ENCODE results near the gene PSG2. TPM values are rescaled to one million over a fixed set of nuclear protein-coding genes. Genes with fewer than 3 reads are reported as not detected.
"Not testable (repeated sequence)": the region's sequence is repeated elsewhere in the genome, so short reads cannot be mapped to it uniquely, and the experiment has no call there.

The PSG2 gene
- polyA plus RNA-seq, 1 experiment = 1.0 TPM

DNA sequence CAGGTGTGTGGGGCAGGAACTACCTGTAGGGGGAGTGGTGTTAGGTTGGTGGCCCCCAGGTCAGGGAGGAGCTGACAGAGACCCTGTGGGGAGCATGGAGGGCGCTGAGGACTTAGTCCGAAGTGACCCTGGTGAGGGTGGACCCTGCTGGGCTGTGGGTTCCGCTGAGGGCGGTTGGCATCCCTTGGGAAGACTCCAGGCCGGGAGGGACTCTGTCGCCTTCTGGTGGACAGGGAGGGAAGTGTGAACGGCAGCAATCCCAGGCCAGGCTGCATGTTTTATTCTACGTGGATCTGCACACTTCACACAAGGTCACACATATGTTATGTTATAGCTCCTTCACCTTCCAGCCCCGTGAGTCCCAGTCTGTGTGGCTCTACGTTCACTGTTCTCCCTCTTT lies 54.5 kb downstream of the PSG2 start:
- TF ChIP-seq, protein P1, sequence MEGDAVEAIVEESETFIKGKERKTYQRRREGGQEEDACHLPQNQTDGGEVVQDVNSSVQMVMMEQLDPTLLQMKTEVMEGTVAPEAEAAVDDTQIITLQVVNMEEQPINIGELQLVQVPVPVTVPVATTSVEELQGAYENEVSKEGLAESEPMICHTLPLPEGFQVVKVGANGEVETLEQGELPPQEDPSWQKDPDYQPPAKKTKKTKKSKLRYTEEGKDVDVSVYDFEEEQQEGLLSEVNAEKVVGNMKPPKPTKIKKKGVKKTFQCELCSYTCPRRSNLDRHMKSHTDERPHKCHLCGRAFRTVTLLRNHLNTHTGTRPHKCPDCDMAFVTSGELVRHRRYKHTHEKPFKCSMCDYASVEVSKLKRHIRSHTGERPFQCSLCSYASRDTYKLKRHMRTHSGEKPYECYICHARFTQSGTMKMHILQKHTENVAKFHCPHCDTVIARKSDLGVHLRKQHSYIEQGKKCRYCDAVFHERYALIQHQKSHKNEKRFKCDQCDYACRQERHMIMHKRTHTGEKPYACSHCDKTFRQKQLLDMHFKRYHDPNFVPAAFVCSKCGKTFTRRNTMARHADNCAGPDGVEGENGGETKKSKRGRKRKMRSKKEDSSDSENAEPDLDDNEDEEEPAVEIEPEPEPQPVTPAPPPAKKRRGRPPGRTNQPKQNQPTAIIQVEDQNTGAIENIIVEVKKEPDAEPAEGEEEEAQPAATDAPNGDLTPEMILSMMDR (IDR thresholded peaks at IDR 0.05; ENCODE audit: low read depth, low read length) = peak; percentile 36

DNA sequence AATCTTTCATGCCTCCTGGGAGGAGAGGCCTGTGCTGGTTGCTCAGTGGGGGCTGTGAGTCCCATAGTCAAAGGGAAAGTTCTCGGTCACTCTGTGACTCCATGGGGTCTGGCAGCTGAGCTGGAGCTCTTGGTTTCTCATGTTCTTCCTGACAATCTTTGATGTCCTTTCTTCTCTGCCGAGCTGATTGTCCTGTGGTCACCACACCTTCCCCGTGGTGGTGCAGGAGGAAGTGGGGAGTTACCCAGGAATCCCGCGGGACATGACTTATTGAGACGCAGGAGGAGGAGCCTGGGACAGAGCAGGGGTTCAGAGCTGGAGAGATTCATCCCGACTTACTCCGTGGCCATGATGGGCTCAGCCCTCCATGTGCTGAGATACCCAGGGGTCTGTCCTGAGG lies 55.4 kb downstream of the PSG2 start:
- H3K9me3 ChIP-seq (ENCODE audit: control insufficient read depth, insufficient read depth, low read length); H3K4me3 ChIP-seq (ENCODE audit: low read depth, low read length); DNase-seq (ENCODE audit: low read depth, low spot score); POLR2A ChIA-PET; H3K27ac ChIP-seq (ENCODE audit: low read depth, low read length); H3K27me3 ChIP-seq (ENCODE audit: control insufficient read depth, insufficient read depth, low read length); CTCF ChIA-PET: not testable (repeated sequence)

More for the DNA sequence above, 54.5 kb downstream of the PSG2 start:
- DNase-seq (ENCODE audit: low read depth, low spot score); H3K27ac ChIP-seq (ENCODE audit: low read depth, low read length); H3K9me3 ChIP-seq (ENCODE audit: control insufficient read depth, insufficient read depth, low read length); H3K27me3 ChIP-seq (ENCODE audit: control insufficient read depth, insufficient read depth, low read length); CTCF ChIA-PET; H3K4me3 ChIP-seq (ENCODE audit: low read depth, low read length); POLR2A ChIA-PET: not testable (repeated sequence)

DNA sequence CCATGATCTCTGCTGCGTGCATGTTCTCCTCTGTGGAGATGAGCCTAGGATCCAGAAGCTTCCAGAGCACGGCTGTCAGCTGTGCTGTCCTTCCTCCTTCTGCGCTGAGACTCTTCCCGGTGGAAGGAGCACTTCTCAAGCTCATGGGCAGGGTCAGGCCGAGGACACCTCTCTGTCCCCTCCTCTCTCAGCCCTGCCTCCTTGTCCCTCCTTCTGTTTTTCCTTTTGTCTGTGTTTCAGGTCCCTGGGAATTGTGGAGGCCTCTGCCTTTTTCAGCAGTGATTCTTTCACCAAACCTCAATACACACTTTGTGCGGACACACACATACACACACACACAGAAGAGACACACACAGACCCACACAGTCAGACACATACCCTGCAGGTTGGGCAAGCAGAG lies 56.1 kb downstream of the PSG2 start, which contains the start of gene PSG11:
Gene PSG11, minus strand, starts transcription at position 101 of the 400 bp plus-strand sequence. Its CDS starts 97 bp downstream, at position 4.
- CTCF ChIA-PET; H3K9me3 ChIP-seq (ENCODE audit: control insufficient read depth, insufficient read depth, low read length); DNase-seq (ENCODE audit: low read depth, low spot score); POLR2A ChIA-PET; H3K4me3 ChIP-seq (ENCODE audit: low read depth, low read length); H3K27me3 ChIP-seq (ENCODE audit: control insufficient read depth, insufficient read depth, low read length); H3K27ac ChIP-seq (ENCODE audit: low read depth, low read length): not testable (repeated sequence)

DNA sequence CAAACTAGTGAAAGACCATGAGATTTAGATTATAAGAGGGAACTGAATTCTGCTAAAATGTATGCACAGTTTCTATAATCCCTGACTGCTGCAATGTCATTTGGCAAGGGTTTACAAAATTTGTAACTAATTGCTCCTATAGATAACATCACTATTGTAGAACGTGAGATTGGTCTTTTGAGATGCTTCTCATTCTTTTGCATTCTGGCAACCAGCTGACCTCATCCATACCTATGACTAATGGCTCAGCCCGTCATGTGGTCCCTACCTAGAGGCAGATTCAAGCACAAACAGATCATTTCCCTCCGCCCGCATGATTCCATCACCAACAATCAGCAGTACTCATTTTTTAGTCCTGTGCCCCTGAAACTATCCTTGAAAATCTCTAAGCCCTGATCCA lies 60.4 kb downstream of the PSG2 start:
- CTCF ChIA-PET; H3K9me3 ChIP-seq (ENCODE audit: control insufficient read depth, insufficient read depth, low read length); H3K4me3 ChIP-seq (ENCODE audit: low read depth, low read length); POLR2A ChIA-PET; H3K27me3 ChIP-seq (ENCODE audit: control insufficient read depth, insufficient read depth, low read length): not testable (repeated sequence)
- DNase-seq (ENCODE audit: low read depth, low spot score) = peak; percentile 77
- peak overlapping the region; percentile 97 for H3K27ac ChIP-seq (ENCODE audit: low read depth, low read length)

DNA sequence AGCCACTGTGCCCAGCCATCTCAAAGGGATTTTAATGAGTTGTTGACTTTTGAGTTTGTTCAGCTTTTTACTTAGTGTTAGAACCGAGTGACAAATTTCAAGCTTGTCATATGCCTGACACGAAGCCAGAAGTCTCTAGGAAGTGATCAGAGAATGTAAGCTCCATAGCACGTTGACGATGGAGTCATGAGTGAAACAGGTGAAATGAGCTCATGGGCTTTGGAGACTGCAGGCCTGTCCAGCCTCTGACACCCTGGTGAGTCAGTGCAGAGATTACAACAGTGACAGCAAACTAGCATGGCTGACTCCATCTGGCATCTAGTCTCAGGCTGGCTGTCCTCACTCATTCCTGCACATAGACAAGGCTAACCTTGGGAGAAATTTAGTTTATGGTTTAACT lies 60.9 kb downstream of the PSG2 start:
- DNase-seq (ENCODE audit: low read depth, low spot score) = peak; percentile 76
- H3K27me3 ChIP-seq (ENCODE audit: control insufficient read depth, insufficient read depth, low read length); CTCF ChIA-PET; H3K4me3 ChIP-seq (ENCODE audit: low read depth, low read length); H3K9me3 ChIP-seq (ENCODE audit: control insufficient read depth, insufficient read depth, low read length): not testable (repeated sequence)
- POLR2A ChIA-PET = interaction anchor here (0.5 kb wide), 1 partner anchor 406 kb away, joined by 5 read pairs; no protein-coding TSS in a partner anchor
- peak overlapping the region; percentile 97 for H3K27ac ChIP-seq (ENCODE audit: low read depth, low read length)

DNA sequence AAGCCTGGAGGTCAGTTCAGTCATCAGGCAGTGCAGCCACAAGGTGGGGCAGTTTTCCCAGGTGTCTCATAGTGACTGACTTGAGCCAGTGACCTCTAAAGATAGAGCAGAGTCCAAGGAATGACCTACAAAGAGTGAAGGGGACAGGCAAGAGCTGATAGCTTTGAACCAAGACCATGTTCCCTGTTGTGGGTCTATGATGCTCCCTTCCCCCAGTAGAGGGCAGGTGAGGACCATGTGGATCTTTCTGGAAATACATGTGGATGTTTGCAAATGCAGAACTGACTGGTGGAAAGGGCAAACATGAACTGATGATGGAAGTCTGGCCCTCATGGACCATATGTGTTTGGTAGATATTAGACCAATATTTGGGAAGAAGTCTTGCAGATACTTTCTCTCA lies 62.9 kb downstream of the PSG2 start:
- CTCF ChIA-PET = not testable (repeated sequence)

More for the DNA sequence above, 62.9 kb downstream of the PSG2 start:
- TF ChIP-seq, protein P1 (IDR thresholded peaks at IDR 0.05; ENCODE audit: low read depth, low read length) = peak; percentile 26
- H3K27me3 ChIP-seq (ENCODE audit: control insufficient read depth, insufficient read depth, low read length); POLR2A ChIA-PET; H3K27ac ChIP-seq (ENCODE audit: low read depth, low read length); H3K4me3 ChIP-seq (ENCODE audit: low read depth, low read length); H3K9me3 ChIP-seq (ENCODE audit: control insufficient read depth, insufficient read depth, low read length); DNase-seq (ENCODE audit: low read depth, low spot score): not testable (repeated sequence)

Other genes starting within 250 kb of the PSG2 start
- 2.1 and 2.4 TPM in 2 replicates for gene PSG1, start 203.0 kb downstream of the PSG2 start, polyA plus RNA-seq (2011; rRNA removed)
- gene PSG6, start 164.8 kb downstream of the PSG2 start, polyA plus RNA-seq (2011; rRNA removed) = not detected in 2 replicates
- gene PSG7, start 145.5 kb downstream of the PSG2 start, polyA plus RNA-seq (2011; rRNA removed) = 0.10 TPM in 2 replicates
- 0.11 TPM in 1 of 2 replicates, not detected in the other for gene PSG11, start 56.2 kb downstream of the PSG2 start, polyA plus RNA-seq (2011; rRNA removed)
- gene PSG5, start 103.8 kb upstream of the PSG2 start, polyA plus RNA-seq (2011; rRNA removed) = 115 and 135 TPM in 2 replicates
- 0.56 and 0.84 TPM in 2 replicates for gene PSG4, start 122.9 kb upstream of the PSG2 start, polyA plus RNA-seq (2011; rRNA removed)
- 0.79 and 1.1 TPM in 2 replicates for gene PSG9, start 186.8 kb upstream of the PSG2 start, polyA plus RNA-seq (2011; rRNA removed)